Measurements from ENCODE around the gene CTDSPL.

DNA sequence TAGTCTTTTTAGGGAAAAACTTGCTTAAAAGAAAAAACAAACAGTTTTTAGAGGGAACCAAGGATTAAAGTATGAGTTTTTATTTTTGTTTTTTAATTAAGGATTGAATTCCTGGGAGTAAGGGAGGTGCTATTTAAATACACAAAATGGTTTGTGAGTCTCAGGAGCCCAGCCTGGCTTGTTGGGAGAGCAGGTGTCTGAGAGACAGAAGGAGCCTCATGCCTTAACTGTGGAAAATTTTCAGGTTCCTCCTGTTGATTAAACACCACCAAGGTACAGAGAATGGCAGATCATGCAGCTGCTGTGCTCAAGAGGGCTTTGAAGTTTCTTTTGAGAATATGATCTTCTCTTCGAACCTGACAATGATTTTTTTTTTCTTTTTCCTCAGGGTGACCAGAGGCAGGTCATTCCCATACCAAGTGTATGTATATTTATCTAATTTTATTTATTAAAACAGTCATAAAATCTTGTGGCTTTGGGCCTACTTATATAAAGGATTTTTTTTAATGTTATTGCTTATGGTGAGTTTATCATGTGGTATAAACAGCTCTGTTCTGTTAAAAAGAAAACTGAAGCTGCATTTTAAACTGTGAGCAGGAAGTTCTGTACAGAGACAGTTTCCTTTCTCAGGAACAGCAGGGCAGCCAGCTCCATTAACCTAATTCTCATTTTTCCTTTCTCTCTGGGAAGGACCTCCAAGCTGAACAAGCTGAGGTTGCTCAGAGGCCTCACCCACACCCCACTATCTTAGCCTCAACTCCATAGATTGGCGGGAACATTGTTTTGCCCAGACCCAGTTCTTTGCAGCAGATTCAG lies 95.3 kb downstream of the CTDSPL start:
- TF ChIP-seq EP300 (IDR thresholded peaks at IDR 0.05; ENCODE audit: borderline replicate concordance in 1 of 2, control insufficient read depth in 1 of 2, low read depth in 2 of 2, low read length in 2 of 2) (no peak), SIN3A (IDR thresholded peaks at IDR 0.05; ENCODE audit: low read depth, low read length) (no peak)

All from GM12878 (cell line).